Measurements from ENCODE around the gene RGS14. TPM values are rescaled to one million over a fixed set of nuclear protein-coding genes. Genes with fewer than 3 reads are reported as not detected.

Gene RGS14
- total and polyA plus RNA-seq, 2 experiments from 2014 or later = 23.5 to 37.9 TPM

GRCh38 chr5:177356746-177357145 lies 978 bp upstream of the RGS14 start:
- Histone ChIP-seq H4K20me1 (replicated peaks; ENCODE audit: insufficient read depth) (no peaks in the 10 kb centered on the region), H3K79me2 (replicated peaks; ENCODE audit: insufficient read depth) (no peaks in the 10 kb centered on the region), H3K27me3 (ENCODE audit: insufficient read depth) (no peaks in the 10 kb centered on the region; the same call in 1 of the 2 replicates), H3K36me3 (ENCODE audit: insufficient read depth) (no peaks in the 10 kb centered on the region), H3K4me3 (no peak overlapping the region), H3K9me2 (ENCODE audit: insufficient read depth) (peaks cover 4% of the 10 kb centered on the region; the same call in 1 of the 2 replicates), H3F3A (replicated peaks; ENCODE audit: low read depth) (no peaks in the 10 kb centered on the region), H3K4me2 (no peak overlapping the region), H3K4me1 (ENCODE audit: insufficient read depth) (no peaks in the 10 kb centered on the region; the same call in 1 of the 2 replicates), H3K27ac (ENCODE audit: low read depth) (no peak overlapping the region), H2AFZ (no peak overlapping the region)
- Mint-ChIP-seq H3K9me3 (no peaks in the 10 kb centered on the region; the same call in 2 of the 3 replicates), H3K27ac (no peak overlapping the region), H3K4me1 (peaks cover 9% of the 10 kb centered on the region; the same call in 2 of the 3 replicates), H3K36me3 (ENCODE audit: low read depth) (no peaks in the 10 kb centered on the region), H3K27me3 (ENCODE audit: insufficient read depth, low read depth, poor library complexity) (peaks cover 19% of the 10 kb centered on the region), H3K4me3 (no peak overlapping the region)
- DNase-seq (ENCODE audit: low spot score) (no peak), ATAC-seq (no peak)
- no peak for TF ChIP-seq ZNF114 (CRISPR knock-in tag; IDR thresholded peaks at IDR 0.05)
- no peak for TF ChIP-seq JUNB (IDR thresholded peaks at IDR 0.05; ENCODE audit: unreplicated experiment)
- TF ChIP-seq EZH2 (IDR thresholded peaks at IDR 0.05; ENCODE audit: low read depth, unreplicated experiment) = no peak
- TF ChIP-seq, protein P1, sequence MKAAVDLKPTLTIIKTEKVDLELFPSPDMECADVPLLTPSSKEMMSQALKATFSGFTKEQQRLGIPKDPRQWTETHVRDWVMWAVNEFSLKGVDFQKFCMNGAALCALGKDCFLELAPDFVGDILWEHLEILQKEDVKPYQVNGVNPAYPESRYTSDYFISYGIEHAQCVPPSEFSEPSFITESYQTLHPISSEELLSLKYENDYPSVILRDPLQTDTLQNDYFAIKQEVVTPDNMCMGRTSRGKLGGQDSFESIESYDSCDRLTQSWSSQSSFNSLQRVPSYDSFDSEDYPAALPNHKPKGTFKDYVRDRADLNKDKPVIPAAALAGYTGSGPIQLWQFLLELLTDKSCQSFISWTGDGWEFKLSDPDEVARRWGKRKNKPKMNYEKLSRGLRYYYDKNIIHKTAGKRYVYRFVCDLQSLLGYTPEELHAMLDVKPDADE (IDR thresholded peaks at IDR 0.05) = no peak
- TF ChIP-seq, protein P2, sequence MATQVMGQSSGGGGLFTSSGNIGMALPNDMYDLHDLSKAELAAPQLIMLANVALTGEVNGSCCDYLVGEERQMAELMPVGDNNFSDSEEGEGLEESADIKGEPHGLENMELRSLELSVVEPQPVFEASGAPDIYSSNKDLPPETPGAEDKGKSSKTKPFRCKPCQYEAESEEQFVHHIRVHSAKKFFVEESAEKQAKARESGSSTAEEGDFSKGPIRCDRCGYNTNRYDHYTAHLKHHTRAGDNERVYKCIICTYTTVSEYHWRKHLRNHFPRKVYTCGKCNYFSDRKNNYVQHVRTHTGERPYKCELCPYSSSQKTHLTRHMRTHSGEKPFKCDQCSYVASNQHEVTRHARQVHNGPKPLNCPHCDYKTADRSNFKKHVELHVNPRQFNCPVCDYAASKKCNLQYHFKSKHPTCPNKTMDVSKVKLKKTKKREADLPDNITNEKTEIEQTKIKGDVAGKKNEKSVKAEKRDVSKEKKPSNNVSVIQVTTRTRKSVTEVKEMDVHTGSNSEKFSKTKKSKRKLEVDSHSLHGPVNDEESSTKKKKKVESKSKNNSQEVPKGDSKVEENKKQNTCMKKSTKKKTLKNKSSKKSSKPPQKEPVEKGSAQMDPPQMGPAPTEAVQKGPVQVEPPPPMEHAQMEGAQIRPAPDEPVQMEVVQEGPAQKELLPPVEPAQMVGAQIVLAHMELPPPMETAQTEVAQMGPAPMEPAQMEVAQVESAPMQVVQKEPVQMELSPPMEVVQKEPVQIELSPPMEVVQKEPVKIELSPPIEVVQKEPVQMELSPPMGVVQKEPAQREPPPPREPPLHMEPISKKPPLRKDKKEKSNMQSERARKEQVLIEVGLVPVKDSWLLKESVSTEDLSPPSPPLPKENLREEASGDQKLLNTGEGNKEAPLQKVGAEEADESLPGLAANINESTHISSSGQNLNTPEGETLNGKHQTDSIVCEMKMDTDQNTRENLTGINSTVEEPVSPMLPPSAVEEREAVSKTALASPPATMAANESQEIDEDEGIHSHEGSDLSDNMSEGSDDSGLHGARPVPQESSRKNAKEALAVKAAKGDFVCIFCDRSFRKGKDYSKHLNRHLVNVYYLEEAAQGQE (IDR thresholded peaks at IDR 0.05; ENCODE audit: unreplicated experiment) = no peak
- TF ChIP-seq CTCF (conservative IDR thresholded peaks at IDR 0.05; ENCODE audit: low read depth in 2 of 2) = no peak
- TF ChIP-seq EZH2phosphoT487 (IDR thresholded peaks at IDR 0.05; ENCODE audit: unreplicated experiment) = no peak
- no peak for TF ChIP-seq POLR2AphosphoS5 (IDR thresholded peaks at IDR 0.05; ENCODE audit: low read depth)
- no peak for TF ChIP-seq NANOG (IDR thresholded peaks at IDR 0.05; ENCODE audit: borderline replicate concordance)
- no peak for TF ChIP-seq STAT1 (IDR thresholded peaks at IDR 0.05; ENCODE audit: unreplicated experiment)
- no peak for TF ChIP-seq CREB1 (CRISPR knock-in tag; IDR thresholded peaks at IDR 0.05; ENCODE audit: low read depth)
- TF ChIP-seq, protein P3, sequence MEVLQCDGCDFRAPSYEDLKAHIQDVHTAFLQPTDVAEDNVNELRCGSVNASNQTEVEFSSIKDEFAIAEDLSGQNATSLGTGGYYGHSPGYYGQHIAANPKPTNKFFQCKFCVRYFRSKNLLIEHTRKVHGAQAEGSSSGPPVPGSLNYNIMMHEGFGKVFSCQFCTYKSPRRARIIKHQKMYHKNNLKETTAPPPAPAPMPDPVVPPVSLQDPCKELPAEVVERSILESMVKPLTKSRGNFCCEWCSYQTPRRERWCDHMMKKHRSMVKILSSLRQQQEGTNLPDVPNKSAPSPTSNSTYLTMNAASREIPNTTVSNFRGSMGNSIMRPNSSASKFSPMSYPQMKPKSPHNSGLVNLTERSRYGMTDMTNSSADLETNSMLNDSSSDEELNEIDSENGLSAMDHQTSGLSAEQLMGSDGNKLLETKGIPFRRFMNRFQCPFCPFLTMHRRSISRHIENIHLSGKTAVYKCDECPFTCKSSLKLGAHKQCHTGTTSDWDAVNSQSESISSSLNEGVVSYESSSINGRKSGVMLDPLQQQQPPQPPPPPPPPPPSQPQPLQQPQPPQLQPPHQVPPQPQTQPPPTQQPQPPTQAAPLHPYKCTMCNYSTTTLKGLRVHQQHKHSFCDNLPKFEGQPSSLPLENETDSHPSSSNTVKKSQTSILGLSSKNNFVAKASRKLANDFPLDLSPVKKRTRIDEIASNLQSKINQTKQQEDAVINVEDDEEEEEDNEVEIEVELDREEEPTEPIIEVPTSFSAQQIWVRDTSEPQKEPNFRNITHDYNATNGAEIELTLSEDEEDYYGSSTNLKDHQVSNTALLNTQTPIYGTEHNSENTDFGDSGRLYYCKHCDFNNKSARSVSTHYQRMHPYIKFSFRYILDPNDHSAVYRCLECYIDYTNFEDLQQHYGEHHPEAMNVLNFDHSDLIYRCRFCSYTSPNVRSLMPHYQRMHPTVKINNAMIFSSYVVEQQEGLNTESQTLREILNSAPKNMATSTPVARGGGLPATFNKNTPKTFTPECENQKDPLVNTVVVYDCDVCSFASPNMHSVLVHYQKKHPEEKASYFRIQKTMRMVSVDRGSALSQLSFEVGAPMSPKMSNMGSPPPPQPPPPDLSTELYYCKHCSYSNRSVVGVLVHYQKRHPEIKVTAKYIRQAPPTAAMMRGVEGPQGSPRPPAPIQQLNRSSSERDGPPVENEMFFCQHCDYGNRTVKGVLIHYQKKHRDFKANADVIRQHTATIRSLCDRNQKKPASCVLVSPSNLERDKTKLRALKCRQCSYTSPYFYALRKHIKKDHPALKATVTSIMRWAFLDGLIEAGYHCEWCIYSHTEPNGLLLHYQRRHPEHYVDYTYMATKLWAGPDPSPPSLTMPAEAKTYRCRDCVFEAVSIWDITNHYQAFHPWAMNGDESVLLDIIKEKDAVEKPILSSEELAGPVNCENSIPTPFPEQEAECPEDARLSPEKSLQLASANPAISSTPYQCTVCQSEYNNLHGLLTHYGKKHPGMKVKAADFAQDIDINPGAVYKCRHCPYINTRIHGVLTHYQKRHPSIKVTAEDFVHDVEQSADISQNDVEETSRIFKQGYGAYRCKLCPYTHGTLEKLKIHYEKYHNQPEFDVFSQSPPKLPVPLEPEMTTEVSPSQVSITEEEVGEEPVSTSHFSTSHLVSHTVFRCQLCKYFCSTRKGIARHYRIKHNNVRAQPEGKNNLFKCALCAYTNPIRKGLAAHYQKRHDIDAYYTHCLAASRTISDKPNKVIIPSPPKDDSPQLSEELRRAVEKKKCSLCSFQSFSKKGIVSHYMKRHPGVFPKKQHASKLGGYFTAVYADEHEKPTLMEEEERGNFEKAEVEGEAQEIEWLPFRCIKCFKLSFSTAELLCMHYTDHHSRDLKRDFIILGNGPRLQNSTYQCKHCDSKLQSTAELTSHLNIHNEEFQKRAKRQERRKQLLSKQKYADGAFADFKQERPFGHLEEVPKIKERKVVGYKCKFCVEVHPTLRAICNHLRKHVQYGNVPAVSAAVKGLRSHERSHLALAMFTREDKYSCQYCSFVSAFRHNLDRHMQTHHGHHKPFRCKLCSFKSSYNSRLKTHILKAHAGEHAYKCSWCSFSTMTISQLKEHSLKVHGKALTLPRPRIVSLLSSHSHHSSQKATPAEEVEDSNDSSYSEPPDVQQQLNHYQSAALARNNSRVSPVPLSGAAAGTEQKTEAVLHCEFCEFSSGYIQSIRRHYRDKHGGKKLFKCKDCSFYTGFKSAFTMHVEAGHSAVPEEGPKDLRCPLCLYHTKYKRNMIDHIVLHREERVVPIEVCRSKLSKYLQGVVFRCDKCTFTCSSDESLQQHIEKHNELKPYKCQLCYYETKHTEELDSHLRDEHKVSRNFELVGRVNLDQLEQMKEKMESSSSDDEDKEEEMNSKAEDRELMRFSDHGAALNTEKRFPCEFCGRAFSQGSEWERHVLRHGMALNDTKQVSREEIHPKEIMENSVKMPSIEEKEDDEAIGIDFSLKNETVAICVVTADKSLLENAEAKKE (CRISPR knock-in tag; IDR thresholded peaks at IDR 0.05) = no peak
- TF ChIP-seq ZNF331 (CRISPR knock-in tag; IDR thresholded peaks at IDR 0.05; ENCODE audit: low read depth) = no peak

Data from GM23338 (cell line).